Panc1 (cell line): ENCODE data around the gene STK10. TPM values are rescaled to one million over a fixed set of nuclear protein-coding genes. Genes with fewer than 3 reads are reported as not detected.

Experiments used
- ATAC-seq: fragments of 200-7000 bp; cut with Tn5 transposase; 2 replicates; pipeline ENCODE4 v1.9.1; 2020; ENCODE audit warnings: mild to moderate bottlenecking, moderate library complexity
- BruUV-seq: library from RNA; stranded (reverse); fragments of 400-500 nt; replicated peaks from 2 replicates; lab custom pipeline; 2021; lab: Mats Ljungman, UMichigan
- CTCF ChIA-PET: fragments of 300-600 bp; sonication (Branson Sonifier 250); formaldehyde crosslinking; loops from one replicate; lab custom pipeline; 2022; ENCODE audit warnings: antibody characterized with exemption; lab: Charles Lee
- POLR2A ChIA-PET: fragments of 300-600 bp; sonication (Branson Sonifier 250); formaldehyde crosslinking; loops from one replicate; lab custom pipeline; 2022; ENCODE audit warnings: antibody characterized with exemption; lab: Charles Lee
- DNase-seq: peaks from one replicate; pipeline ENCODE4 v3.0.0-alpha.2; 2010; ENCODE audit warnings: low read depth, low spot score
- H3K27ac ChIP-seq: 2 replicates; pipeline ENCODE4 v1.5.1; 2011; ENCODE audit warnings: mild to moderate bottlenecking, low read length, inconsistent platforms
- H3K27me3 ChIP-seq: fragments of 200-500 bp; sonication (Bioruptor generic); 2 replicates; pipeline ENCODE4 v1.6.0; 2014; ENCODE audit warnings: low read length, inconsistent platforms; ENCODE audit not compliant: control insufficient read depth, insufficient read depth
- H3K36me3 ChIP-seq: fragments of 200-500 bp; sonication (Bioruptor generic); 2 replicates; pipeline ENCODE4 v1.5.1; 2014; ENCODE audit warnings: inconsistent platforms, mild to moderate bottlenecking, low read length, moderate library complexity; ENCODE audit not compliant: control insufficient read depth, insufficient read depth
- H3K4me1 ChIP-seq: 2 replicates; pipeline ENCODE4 v1.5.1; 2011; ENCODE audit warnings: inconsistent platforms, mild to moderate bottlenecking, low read length, moderate library complexity; ENCODE audit not compliant: control insufficient read depth, insufficient read depth
- H3K4me3 ChIP-seq, 2 experiments: 2 replicates each; pipeline ENCODE4 v1.5.1; 2011 to 2012; ENCODE audit warnings: low read depth in 2 of 2, low read length in 2 of 2, mild to moderate bottlenecking in 2 of 2, inconsistent platforms in 1 of 2, moderate library complexity in 1 of 2
- H3K9me3 ChIP-seq: fragments of 200-500 bp; sonication (Bioruptor generic); 2 replicates; pipeline ENCODE4 v1.5.1; 2014; ENCODE audit warnings: low read depth, mild to moderate bottlenecking, inconsistent platforms, low read length, moderate library complexity; ENCODE audit not compliant: control insufficient read depth, insufficient read depth
- REST ChIP-seq, 2 experiments: IDR thresholded peaks; 2 replicates each; pipeline ENCODE4 v1.6.1; 2011 to 2012; ENCODE audit warnings: low read depth in 2 of 2, control low read depth in 1 of 2, low read length in 1 of 2, mild to moderate bottlenecking in 1 of 2, moderate library complexity in 1 of 2; ENCODE audit not compliant: insufficient read depth in 1 of 2
- in situ Hi-C: cut with HindIII; loops from 2 replicates; pipeline ENCODE4 v1.10.0; 2016; ENCODE audit warnings: low sequenced_read_pairs, low pct_unique_long_range_greater_than_20kb
- intact Hi-C: fragments of 100-400 bp; cut with micrococcal nuclease; formaldehyde crosslinking; loops from one replicate; pipeline ENCODE4 v1.10.0; 2022; ENCODE audit not compliant: unreplicated experiment
- total RNA-seq: library from RNA; stranded (reverse); gene quantifications from one replicate; pipeline ENCODE4 v1.2.1, GENCODE V29; 2021; ENCODE audit not compliant: unreplicated experiment
- TF ChIP-seq, protein P1 (sequence below): fragments of 450-650 bp; IDR thresholded peaks from 2 replicates; pipeline ENCODE4 v1.5.1; 2017; ENCODE audit warnings: mild to moderate bottlenecking

The STK10 gene
- total RNA-seq, 1 experiment from 2014 or later: 34.9 TPM

GRCh38 chr5:172165465-172165864, 22.6 kb downstream of the STK10 start:
- Histone ChIP-seq H3K4me3 (no peak overlapping the region), H3K27me3 (no peaks in the 10 kb centered on the region), H3K4me1 (no peaks in the 10 kb centered on the region; the same call in 1 of the 2 replicates), H3K36me3 (no peaks in the 10 kb centered on the region), H3K9me3 (no peaks in the 10 kb centered on the region), H3K27ac (no peak overlapping the region)
- in situ Hi-C loops (no loop called here), intact Hi-C loops (no loop called here)
- ATAC-seq (no peak), DNase-seq (no peak)
- CTCF ChIA-PET: interaction anchor here (0.7 kb wide), 1 partner anchor 272 kb away, joined by 4 read pairs; no protein-coding TSS in a partner anchor
- no peak for TF ChIP-seq REST (IDR thresholded peaks at IDR 0.05; ENCODE audit: insufficient read depth in 1 of 2, low read depth in 2 of 2, low read length in 1 of 2)
- TF ChIP-seq, protein P1, sequence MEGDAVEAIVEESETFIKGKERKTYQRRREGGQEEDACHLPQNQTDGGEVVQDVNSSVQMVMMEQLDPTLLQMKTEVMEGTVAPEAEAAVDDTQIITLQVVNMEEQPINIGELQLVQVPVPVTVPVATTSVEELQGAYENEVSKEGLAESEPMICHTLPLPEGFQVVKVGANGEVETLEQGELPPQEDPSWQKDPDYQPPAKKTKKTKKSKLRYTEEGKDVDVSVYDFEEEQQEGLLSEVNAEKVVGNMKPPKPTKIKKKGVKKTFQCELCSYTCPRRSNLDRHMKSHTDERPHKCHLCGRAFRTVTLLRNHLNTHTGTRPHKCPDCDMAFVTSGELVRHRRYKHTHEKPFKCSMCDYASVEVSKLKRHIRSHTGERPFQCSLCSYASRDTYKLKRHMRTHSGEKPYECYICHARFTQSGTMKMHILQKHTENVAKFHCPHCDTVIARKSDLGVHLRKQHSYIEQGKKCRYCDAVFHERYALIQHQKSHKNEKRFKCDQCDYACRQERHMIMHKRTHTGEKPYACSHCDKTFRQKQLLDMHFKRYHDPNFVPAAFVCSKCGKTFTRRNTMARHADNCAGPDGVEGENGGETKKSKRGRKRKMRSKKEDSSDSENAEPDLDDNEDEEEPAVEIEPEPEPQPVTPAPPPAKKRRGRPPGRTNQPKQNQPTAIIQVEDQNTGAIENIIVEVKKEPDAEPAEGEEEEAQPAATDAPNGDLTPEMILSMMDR: no peak
- POLR2A ChIA-PET: interaction anchor here (0.6 kb wide), 1 partner anchor 418 kb away, joined by 9 read pairs; no protein-coding TSS in a partner anchor
- BruUV-seq: no TSS peak

GRCh38 chr5:172164769-172165212, 23.2 kb downstream of the STK10 start:
- Histone ChIP-seq H3K27ac (no peak overlapping the region), H3K4me3 (no peak overlapping the region), H3K4me1 (no peaks in the 10 kb centered on the region; the same call in 1 of the 2 replicates), H3K27me3 (no peaks in the 10 kb centered on the region), H3K9me3 (no peaks in the 10 kb centered on the region), H3K36me3 (no peaks in the 10 kb centered on the region)
- in situ Hi-C loops (no loop called here), intact Hi-C loops (no loop called here)
- no TSS peak for BruUV-seq
- TF ChIP-seq REST (IDR thresholded peaks at IDR 0.05; ENCODE audit: insufficient read depth in 1 of 2, low read depth in 2 of 2, low read length in 1 of 2): no peak
- CTCF ChIA-PET: interaction anchor here (0.7 kb wide), 1 partner anchor 272 kb away, joined by 4 read pairs; no protein-coding TSS in a partner anchor
- ATAC-seq (no peak; the same call in 1 of the 2 replicates), DNase-seq (no peak)
- POLR2A ChIA-PET: interaction anchor here (0.6 kb wide), 1 partner anchor 418 kb away, joined by 9 read pairs; no protein-coding TSS in a partner anchor
